ENCODE data around the gene KRTAP5-2.

DNA sequence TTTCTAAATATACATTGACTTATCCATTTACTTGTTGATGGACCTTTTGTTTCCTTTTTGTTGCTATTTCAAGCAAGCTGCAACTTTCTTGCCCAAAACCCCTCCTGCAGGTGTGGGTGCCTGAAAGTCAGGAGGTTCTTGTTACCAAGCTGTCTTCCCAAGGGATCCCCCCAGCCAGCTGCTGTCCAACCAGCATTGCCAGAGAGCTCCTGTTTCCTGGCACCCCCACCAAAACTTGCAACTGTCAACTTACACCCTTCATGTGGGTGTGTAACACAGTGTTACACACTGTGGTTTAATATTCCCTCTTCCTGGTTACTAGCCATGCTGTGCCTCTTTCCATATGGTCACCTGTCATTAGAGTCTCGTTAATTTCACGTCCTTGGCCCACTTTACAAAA is 11.4 kb downstream of the KRTAP5-2 start:
- no peak for TF ChIP-seq EZH2 (IDR thresholded peaks at IDR 0.05; ENCODE audit: insufficient read depth, low read length)
- TF ChIP-seq, protein P1, sequence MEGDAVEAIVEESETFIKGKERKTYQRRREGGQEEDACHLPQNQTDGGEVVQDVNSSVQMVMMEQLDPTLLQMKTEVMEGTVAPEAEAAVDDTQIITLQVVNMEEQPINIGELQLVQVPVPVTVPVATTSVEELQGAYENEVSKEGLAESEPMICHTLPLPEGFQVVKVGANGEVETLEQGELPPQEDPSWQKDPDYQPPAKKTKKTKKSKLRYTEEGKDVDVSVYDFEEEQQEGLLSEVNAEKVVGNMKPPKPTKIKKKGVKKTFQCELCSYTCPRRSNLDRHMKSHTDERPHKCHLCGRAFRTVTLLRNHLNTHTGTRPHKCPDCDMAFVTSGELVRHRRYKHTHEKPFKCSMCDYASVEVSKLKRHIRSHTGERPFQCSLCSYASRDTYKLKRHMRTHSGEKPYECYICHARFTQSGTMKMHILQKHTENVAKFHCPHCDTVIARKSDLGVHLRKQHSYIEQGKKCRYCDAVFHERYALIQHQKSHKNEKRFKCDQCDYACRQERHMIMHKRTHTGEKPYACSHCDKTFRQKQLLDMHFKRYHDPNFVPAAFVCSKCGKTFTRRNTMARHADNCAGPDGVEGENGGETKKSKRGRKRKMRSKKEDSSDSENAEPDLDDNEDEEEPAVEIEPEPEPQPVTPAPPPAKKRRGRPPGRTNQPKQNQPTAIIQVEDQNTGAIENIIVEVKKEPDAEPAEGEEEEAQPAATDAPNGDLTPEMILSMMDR (IDR thresholded peaks at IDR 0.05; ENCODE audit: insufficient read depth, low read depth, low read length) = no peak

Data from astrocyte (in vitro differentiated cells and primary cell).